ENCODE results near the gene APOO.

The APOO gene

GRCh38 chrX:23887451-23887850 is 20.3 kb downstream of the APOO start:
- H3K4me3 ChIP-seq (ENCODE audit: low read depth, low read length) = no peak overlapping the region
- in situ Hi-C loops (cut with HindIII; ENCODE audit: low sequenced_read_pairs) = no loop called here
- no peak for DNase-seq (ENCODE audit: low read depth)
- TF ChIP-seq CTCF (IDR thresholded peaks at IDR 0.05; ENCODE audit: low read depth, low read length, missing control alignments) = no peak

- no peak overlapping the region for H3K4me3 ChIP-seq (ENCODE audit: low read depth, low read length)
- DNase-seq (ENCODE audit: low read depth) = no peak
- in situ Hi-C loops (cut with HindIII; ENCODE audit: low sequenced_read_pairs) = no loop called here
- TF ChIP-seq CTCF (IDR thresholded peaks at IDR 0.05; ENCODE audit: low read depth, low read length, missing control alignments) = no peak
These were observed 21.9 kb downstream of the APOO start for GRCh38 chrX:23885803-23886202.

- in situ Hi-C loops (cut with HindIII; ENCODE audit: low sequenced_read_pairs) = no loop called here
- no peak overlapping the region for H3K4me3 ChIP-seq (ENCODE audit: low read depth, low read length)
- no peak for TF ChIP-seq CTCF (IDR thresholded peaks at IDR 0.05; ENCODE audit: low read depth, low read length, missing control alignments)
These were observed 23.2 kb downstream of the APOO start for GRCh38 chrX:23884427-23885024.

GRCh38 chrX:23883737-23884354 is 23.9 kb downstream of the APOO start:
- DNase-seq (ENCODE audit: low read depth) = peak; percentile 48
- no peak overlapping the region for H3K4me3 ChIP-seq (ENCODE audit: low read depth, low read length)
- in situ Hi-C loops (cut with HindIII; ENCODE audit: low sequenced_read_pairs) = no loop called here
- no peak for TF ChIP-seq CTCF (IDR thresholded peaks at IDR 0.05; ENCODE audit: low read depth, low read length, missing control alignments)

More at GRCh38 chrX:23884427-23885024, 23.2 kb downstream of the APOO start:
- DNase-seq (ENCODE audit: low read depth) = no peak

GRCh38 chrX:23879380-23880090 is 28.2 kb downstream of the APOO start:
- no peak for DNase-seq (ENCODE audit: low read depth)
- TF ChIP-seq CTCF (IDR thresholded peaks at IDR 0.05; ENCODE audit: low read depth, low read length, missing control alignments) = no peak
- in situ Hi-C loops (cut with HindIII; ENCODE audit: low sequenced_read_pairs) = no loop called here
- no peak overlapping the region for H3K4me3 ChIP-seq (ENCODE audit: low read depth, low read length)

GRCh38 chrX:23871905-23872546 is 35.7 kb downstream of the APOO start:
- no peak for DNase-seq (ENCODE audit: low read depth)
- no peak for TF ChIP-seq CTCF (IDR thresholded peaks at IDR 0.05; ENCODE audit: low read depth, low read length, missing control alignments)
- in situ Hi-C loops (cut with HindIII; ENCODE audit: low sequenced_read_pairs) = no loop called here
- no peak overlapping the region for H3K4me3 ChIP-seq (ENCODE audit: low read depth, low read length)
